HUES6 (cell line): ENCODE measurements around the gene PRR7.
A peak's percentile ranks its signal among the peaks of the same experiment; 100 is the strongest.

ENCODE experiments used
- H3K27ac ChIP-seq: 2 replicates; pipeline ENCODE4 v1.7.0; 2013; ENCODE audit warnings: low read depth, mild to moderate bottlenecking, low read length, inconsistent platforms
- H3K27me3 ChIP-seq: 2 replicates; pipeline ENCODE4 v1.6.1; 2013; ENCODE audit warnings: low read length; ENCODE audit not compliant: control insufficient read depth, insufficient read depth
- H3K36me3 ChIP-seq: 2 replicates; pipeline ENCODE4 v1.6.1; 2013; ENCODE audit warnings: low read length; ENCODE audit not compliant: control insufficient read depth, insufficient read depth
- H3K4me1 ChIP-seq: 2 replicates; pipeline ENCODE4 v1.6.1; 2013; ENCODE audit warnings: low read length; ENCODE audit not compliant: control insufficient read depth, insufficient read depth
- H3K4me3 ChIP-seq: 2 replicates; pipeline ENCODE4 v1.5.1; 2013; ENCODE audit warnings: low read depth, low read length
- H3K9ac ChIP-seq: one replicate; pipeline ENCODE4 v1.6.1; 2013; ENCODE audit warnings: mild to moderate bottlenecking, low read length
- H3K9me3 ChIP-seq: 2 replicates; pipeline ENCODE4 v1.6.1; 2013; ENCODE audit warnings: low read depth, low read length; ENCODE audit not compliant: control insufficient read depth, insufficient read depth

Gene PRR7

DNA sequence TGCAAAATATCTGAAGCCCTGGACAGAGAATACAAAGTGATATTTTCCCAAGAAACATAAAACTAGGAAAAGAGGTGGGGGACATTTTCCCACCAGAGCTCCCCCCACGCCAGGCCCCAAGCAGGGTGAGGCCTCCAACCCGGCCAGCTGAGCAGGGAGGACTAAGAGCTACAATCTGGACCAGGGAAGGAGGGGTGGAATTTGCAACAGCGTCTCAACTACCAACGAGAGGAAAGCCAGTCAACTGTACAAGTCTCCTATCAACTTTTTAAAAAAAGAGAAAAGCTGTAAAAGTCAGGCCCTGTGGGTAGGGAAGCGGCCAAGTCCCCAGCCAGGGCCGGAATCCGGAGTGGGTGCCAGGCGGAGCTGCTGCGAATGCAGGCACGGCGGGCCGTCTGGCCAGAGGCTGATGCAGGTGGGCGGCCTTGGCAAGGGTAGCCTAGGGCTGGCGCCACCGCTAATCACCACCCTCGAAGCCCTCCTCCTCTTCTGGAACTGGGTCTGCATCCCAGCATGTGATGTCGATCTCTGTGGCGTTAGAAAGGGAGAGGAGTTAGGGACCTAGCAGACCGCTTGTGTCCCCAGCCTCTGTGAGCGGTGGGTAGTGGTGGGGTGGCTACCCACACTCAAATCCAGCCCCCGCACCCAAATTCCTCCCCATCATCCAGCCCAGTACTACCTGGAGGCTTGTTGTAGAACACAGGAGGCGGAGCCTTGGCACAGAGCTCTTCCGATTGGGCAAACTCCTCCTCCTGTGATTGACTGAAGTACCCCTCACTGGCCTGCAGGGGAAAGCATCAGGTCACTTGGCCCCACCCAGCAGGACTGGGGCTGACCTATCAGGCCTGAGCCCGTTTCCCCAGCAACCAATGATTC, 10.6 kb downstream of the PRR7 start:
- peaks cover 52% of the 10 kb centered on the region for H3K36me3 ChIP-seq
- no peak overlapping the region for H3K4me3 ChIP-seq

DNA sequence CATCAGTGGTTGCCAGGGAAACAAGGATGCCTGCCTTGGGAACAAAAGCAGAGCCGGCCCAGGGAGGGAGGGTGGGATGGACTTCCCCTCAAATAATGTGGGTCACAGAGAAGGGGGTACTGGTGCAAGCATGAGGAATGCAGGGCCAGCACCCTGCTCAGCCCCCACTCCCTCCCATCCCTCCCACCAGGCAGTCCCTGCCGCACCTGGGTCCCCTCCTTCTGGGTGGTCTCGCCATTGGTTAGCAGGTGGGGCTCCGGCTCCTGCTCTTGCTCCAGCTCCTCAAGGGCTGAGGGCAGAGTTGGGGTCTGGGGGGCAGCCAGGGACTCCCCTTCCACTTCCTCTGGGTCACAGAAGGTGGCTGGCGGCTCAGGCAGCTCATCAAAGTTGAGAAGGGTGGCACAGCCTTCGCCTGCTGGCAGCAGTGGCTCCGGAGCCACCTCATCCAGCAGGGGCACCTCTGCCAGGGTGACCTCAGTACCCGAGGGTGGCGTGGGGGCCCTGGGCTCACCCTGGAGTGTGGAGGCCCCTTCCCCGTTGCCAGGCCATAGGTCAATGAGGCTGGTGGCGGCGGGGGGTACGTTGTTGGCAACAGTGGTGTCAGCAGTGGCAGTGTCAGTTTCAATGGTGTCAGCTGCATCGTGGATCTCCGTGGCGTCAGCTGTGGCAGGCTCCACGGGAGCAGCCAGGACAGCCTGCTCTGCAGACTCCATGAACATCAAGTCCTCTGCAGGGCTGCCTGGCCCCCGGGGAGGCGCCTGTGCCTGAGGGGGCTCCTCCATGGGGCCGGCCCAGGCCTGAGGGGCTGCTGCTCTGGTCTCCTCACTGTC, 11.5 kb downstream of the PRR7 start:
- Histone ChIP-seq H3K4me3 (no peak overlapping the region), H3K4me1 (peaks cover 22% of the 10 kb centered on the region), H3K36me3 (peaks cover 59% of the 10 kb centered on the region), H3K27me3 (peaks cover 11% of the 10 kb centered on the region), H3K27ac (no peak overlapping the region), H3K9me3 (no peaks in the 10 kb centered on the region), H3K9ac (no peak overlapping the region)

More for the DNA sequence above, 10.6 kb downstream of the PRR7 start:
- H3K27ac ChIP-seq, result no peak overlapping the region; the same call in 1 of the 2 replicates
- H3K27me3 ChIP-seq, result peaks cover 14% of the 10 kb centered on the region
- H3K9ac ChIP-seq, result no peak overlapping the region
- no peaks in the 10 kb centered on the region for H3K9me3 ChIP-seq
- H3K4me1 ChIP-seq, result peaks cover 30% of the 10 kb centered on the region

DNA sequence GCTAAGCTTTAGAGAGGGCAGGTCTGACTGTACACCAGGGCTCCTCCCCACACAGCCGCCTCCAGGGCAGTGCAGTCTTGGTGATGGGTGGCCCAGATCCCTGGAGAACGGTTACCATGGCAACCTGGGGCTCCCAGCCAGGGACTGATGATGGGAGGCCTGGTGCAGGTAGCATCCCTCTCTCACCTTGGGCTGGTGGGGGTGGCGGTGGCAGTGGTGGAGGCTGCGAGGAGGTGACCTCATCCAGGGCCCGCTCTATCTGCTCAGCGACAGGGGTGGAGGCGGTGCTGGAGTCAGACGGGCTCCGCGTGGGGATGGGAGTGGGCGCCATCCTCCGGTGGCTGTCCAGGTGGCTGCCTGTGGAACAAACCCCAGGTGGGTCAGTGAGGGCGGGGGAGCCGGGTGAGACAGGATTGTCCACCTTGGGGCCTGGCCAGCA, 12.3 kb downstream of the PRR7 start:
- Histone ChIP-seq H3K27ac (no peak overlapping the region), H3K27me3 (peaks cover 2% of the 10 kb centered on the region), H3K4me1 (peaks cover 13% of the 10 kb centered on the region), H3K9ac (no peak overlapping the region), H3K4me3 (no peak overlapping the region), H3K9me3 (no peaks in the 10 kb centered on the region), H3K36me3 (peaks cover 66% of the 10 kb centered on the region)

DNA sequence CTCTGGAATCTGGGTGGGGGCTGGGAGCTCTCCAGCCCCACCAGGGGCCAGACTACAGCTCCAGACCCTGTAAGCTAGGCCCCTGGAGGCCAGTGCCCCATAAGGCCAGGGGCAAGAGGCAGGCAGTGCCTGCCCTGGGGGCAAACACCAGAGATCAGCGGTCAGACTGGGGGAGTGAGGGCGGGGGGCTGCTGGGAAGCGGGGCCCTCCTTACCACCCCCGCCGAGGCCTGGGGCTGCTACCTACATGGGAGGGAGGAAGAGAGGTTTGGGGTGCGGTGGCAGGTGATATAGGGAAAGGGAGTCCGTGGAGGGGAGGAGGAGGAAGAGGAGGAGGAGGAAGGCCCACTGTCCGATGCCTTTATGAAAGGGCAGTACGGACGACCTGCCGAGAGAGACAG, 12.7 kb downstream of the PRR7 start:
- Histone ChIP-seq H3K4me3 (no peak overlapping the region), H3K27me3 (no peaks in the 10 kb centered on the region), H3K27ac (no peak overlapping the region), H3K4me1 (peaks cover 10% of the 10 kb centered on the region), H3K9ac (no peak overlapping the region), H3K36me3 (peaks cover 66% of the 10 kb centered on the region), H3K9me3 (no peaks in the 10 kb centered on the region)

DNA sequence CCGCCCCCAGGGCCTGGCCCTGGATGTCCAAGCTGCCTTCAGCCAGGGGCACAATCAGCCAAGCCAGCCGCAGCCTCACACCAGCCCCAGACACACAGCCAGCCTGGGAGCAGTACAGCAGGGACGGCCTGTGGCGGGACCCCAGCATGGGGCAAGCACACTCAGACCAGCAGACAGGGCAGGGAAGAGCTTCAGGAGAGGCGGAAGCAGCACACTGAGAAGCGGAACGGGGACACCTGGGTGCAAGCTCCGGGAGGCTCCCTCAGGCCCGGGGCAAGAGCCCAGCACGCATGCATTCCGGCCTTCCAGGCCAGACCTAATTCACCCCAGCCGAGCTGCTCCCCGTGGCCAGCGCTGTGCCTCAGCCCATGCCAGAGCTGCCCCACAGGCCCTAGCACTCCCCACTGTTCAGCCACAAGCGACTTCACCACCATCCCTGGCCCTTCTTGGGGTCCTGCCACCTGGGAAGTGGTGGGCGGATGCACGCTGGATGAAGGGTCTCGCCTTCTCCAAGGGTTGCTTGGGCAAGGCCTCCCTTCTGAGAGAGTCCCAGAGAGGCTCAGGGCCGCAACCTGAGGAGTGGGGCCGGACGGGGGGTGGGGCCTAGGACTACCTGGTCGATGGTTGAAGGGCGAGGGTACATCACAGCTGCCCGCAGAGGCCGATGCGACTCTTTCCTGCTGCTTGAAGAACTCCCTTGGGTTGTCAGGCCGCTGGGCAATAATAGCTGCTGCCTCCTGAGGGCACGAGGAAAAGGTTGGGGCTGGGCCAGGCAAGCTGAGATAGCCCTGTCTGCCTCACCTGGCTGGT, 13.4 kb downstream of the PRR7 start:
- no peak overlapping the region for H3K4me3 ChIP-seq
- H3K27me3 ChIP-seq, result no peaks in the 10 kb centered on the region
- no peaks in the 10 kb centered on the region for H3K9me3 ChIP-seq
- H3K27ac ChIP-seq, result no peak overlapping the region
- H3K4me1 ChIP-seq, result peaks cover 10% of the 10 kb centered on the region
- peaks cover 66% of the 10 kb centered on the region for H3K36me3 ChIP-seq
- H3K9ac ChIP-seq, result no peak overlapping the region

DNA sequence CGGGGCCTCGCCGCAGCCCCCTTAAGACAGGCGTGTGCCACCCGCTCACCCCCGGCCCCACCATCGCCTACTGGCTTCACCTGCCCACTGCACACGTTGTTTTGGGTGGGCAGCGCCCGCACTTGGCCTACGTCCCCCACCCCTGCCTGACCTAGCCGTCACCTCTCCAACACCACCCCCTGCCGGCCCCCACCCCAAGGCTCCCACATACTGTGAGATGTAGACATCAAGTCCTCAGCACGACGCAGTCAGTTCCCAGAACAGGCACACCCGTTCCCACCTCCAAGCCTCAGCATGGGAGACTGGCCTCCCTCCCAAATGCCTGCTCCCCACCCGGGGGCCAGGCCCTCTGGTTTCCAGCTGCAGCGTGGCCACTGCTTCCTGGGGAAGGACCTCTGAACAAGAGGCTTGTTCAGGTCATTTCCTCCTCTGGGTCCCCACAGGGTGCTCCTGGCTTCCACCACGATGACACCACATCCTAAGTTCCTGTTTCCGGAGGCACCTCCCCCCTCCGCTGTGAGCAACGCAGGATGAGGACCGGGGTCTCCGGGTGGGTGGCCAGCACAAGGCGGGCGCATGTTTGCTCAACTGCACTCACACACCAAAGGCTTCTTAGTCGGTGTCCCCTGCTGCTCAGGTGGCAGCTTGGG, 15.5 kb downstream of the PRR7 start:
- H3K4me1 ChIP-seq, result peaks cover 3% of the 10 kb centered on the region
- H3K27ac ChIP-seq, result no peak overlapping the region
- no peak overlapping the region for H3K4me3 ChIP-seq
- no peak overlapping the region for H3K9ac ChIP-seq
- H3K9me3 ChIP-seq, result no peaks in the 10 kb centered on the region
- no peaks in the 10 kb centered on the region for H3K27me3 ChIP-seq
- peaks cover 81% of the 10 kb centered on the region for H3K36me3 ChIP-seq

DNA sequence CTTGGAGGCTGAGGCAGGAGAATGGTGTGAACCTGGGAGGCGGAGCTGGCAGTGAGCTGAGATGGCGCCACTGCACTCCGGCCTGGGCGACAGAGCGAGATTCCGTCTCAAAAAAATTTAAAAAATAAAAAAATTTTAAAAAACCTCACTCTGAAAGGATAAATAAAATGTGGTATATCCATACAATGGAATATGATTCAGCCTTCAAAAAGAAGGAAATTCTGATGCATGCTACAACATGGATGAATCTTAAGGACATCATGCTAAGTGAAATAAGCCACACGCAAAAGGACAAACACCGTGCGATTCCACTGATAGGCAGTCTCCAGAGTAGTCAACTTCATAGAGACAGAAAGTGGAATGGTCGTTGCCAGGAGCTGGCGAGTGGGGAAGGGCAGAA, 18.4 kb downstream of the PRR7 start:
- H3K9me3 ChIP-seq, result no peaks in the 10 kb centered on the region
- peaks cover 11% of the 10 kb centered on the region for H3K4me1 ChIP-seq
- no peaks in the 10 kb centered on the region for H3K27me3 ChIP-seq
- H3K9ac ChIP-seq, result no peak overlapping the region
- peaks cover 82% of the 10 kb centered on the region for H3K36me3 ChIP-seq
- no peak overlapping the region for H3K4me3 ChIP-seq
- H3K27ac ChIP-seq, result no peak overlapping the region

DNA sequence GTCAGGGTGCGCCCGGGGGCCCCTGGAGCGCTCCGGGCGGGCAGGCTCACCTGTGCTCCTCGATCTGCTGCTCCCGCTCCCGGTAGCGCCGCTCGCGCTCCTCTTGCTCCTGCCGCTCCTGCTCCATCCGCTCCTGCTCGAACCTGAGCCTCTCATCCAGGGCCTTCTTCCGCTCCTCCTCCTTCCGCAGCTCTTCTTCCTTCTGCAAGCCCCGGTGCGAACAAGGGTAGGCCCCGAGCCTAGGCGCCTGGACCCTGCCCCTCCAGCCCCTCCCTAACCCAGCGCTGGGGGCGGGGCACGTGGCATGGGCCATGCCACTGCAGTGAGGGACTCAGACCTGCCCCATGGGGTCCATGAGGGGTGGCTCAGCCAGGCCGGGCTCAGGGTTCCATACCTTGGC, 20.2 kb downstream of the PRR7 start:
- H3K27ac ChIP-seq, result no peak overlapping the region
- H3K9ac ChIP-seq, result no peak overlapping the region
- H3K27me3 ChIP-seq, result no peaks in the 10 kb centered on the region
- peaks cover 29% of the 10 kb centered on the region for H3K4me1 ChIP-seq
- H3K36me3 ChIP-seq, result peaks cover 83% of the 10 kb centered on the region
- no peak overlapping the region for H3K4me3 ChIP-seq
- H3K9me3 ChIP-seq, result no peaks in the 10 kb centered on the region

DNA sequence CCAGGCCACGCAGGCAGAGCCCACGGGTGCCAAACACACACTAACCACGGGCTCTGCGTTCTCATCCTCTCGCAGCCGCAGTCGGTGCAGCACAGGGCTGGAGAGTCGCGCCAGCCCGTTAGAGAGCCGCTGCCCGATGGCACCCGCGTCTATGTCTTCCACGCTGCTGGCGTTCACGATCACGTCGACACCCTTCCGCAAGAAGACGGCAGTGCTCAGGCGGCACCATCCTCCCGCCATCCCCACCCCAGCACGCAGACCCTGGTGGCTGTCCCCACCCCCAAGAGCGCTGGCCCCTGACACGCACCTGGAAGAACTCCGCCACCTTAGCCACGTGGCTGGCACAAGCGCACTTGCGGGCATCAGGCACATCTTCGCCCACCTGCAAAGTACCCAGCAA, 20.8 kb downstream of the PRR7 start:
- no peak overlapping the region for H3K27ac ChIP-seq
- H3K4me1 ChIP-seq, result peaks cover 34% of the 10 kb centered on the region
- H3K9ac ChIP-seq, result no peak overlapping the region
- H3K27me3 ChIP-seq, result no peaks in the 10 kb centered on the region
- no peaks in the 10 kb centered on the region for H3K9me3 ChIP-seq
- H3K36me3 ChIP-seq, result peaks cover 81% of the 10 kb centered on the region
- no peak overlapping the region for H3K4me3 ChIP-seq

DNA sequence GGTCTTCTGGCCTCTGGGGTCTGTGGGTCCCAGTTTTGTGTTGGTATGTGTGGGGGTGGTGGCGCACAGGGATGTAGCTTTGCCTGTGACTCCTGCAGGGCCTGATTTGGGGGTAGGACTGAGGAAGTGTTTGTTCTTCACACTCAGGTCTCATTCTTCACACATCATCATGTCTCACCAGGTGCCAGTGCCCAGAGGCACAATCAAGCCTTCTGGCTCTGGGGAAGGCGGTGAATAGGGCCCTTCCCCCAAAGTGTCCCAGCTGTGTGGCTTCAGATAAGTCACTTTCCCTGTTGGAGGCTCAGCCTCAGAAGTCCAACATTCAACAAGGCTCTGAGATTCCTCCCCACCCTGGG, 21.7 kb downstream of the PRR7 start:
- H3K27me3 ChIP-seq, result no peaks in the 10 kb centered on the region
- no peaks in the 10 kb centered on the region for H3K9me3 ChIP-seq
- H3K27ac ChIP-seq, result peak overlapping the region; percentile 22; the same call in 1 of the 2 replicates
- H3K36me3 ChIP-seq, result peaks cover 75% of the 10 kb centered on the region
- no peak overlapping the region; the same call in 1 of the 2 replicates for H3K4me3 ChIP-seq
- peak overlapping the region; percentile 47 for H3K9ac ChIP-seq
- H3K4me1 ChIP-seq, result peaks cover 34% of the 10 kb centered on the region
